ENCODE data around the gene RXRG.

DNA sequence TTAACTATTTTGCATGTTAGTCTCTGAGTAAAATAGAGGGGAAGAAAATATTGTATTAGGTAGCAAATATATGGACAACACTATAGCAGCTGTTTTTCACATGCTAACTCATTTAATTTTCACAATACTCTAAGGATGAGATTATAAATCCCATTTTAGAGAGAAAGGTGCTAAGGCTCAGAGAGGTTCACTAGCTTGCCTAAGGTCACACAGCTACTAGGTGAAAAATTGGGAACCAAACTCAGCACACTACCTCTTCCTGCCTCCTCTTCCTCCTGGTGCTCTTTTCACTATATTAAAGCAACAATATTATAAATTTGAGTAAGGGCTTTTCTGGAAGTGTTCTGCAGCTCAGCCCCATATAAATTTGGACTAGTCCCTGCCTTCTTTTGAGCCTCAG, 2.3 kb downstream of the RXRG start:
- TF ChIP-seq SP2 (IDR thresholded peaks at IDR 0.05; ENCODE audit: low read length) (no peak), RAD21 (IDR thresholded peaks at IDR 0.05 in 1 of 2, conservative IDR thresholded peaks at IDR 0.05 in 1 of 2; ENCODE audit: low read depth in 2 of 2, low read length in 2 of 2) (no peak), JUN (IDR thresholded peaks at IDR 0.05; ENCODE audit: low read depth, low read length) (no peak), EP300 (IDR thresholded peaks at IDR 0.05; ENCODE audit: borderline replicate concordance in 1 of 2, low read depth in 2 of 2, low read length in 2 of 2) (no peak), MAFK (IDR thresholded peaks at IDR 0.05; ENCODE audit: low read depth, low read length) (no peak), CHD2 (IDR thresholded peaks at IDR 0.05; ENCODE audit: low read length) (no peak), EZH2 (IDR thresholded peaks at IDR 0.05; ENCODE audit: low read depth, low read length, severe bottlenecking) (no peak), POLR2A (IDR thresholded peaks at IDR 0.05; ENCODE audit: control extremely low read depth in 1 of 2, low read depth in 2 of 2, low read length in 2 of 2) (no peak), HDAC2 (IDR thresholded peaks at IDR 0.05; ENCODE audit: borderline replicate concordance in 1 of 2, low read depth in 2 of 2, low read length in 2 of 2) (no peak), JUND (IDR thresholded peaks at IDR 0.05; ENCODE audit: low read length) (no peak), CREB1 (IDR thresholded peaks at IDR 0.05) (no peak)
- TF ChIP-seq, protein P1, sequence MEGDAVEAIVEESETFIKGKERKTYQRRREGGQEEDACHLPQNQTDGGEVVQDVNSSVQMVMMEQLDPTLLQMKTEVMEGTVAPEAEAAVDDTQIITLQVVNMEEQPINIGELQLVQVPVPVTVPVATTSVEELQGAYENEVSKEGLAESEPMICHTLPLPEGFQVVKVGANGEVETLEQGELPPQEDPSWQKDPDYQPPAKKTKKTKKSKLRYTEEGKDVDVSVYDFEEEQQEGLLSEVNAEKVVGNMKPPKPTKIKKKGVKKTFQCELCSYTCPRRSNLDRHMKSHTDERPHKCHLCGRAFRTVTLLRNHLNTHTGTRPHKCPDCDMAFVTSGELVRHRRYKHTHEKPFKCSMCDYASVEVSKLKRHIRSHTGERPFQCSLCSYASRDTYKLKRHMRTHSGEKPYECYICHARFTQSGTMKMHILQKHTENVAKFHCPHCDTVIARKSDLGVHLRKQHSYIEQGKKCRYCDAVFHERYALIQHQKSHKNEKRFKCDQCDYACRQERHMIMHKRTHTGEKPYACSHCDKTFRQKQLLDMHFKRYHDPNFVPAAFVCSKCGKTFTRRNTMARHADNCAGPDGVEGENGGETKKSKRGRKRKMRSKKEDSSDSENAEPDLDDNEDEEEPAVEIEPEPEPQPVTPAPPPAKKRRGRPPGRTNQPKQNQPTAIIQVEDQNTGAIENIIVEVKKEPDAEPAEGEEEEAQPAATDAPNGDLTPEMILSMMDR (IDR thresholded peaks at IDR 0.05; ENCODE audit: control extremely low read depth in 1 of 3, insufficient read depth in 1 of 3, low read depth in 1 of 3, low read length in 3 of 3) = no peak
- TF ChIP-seq, protein P2, sequence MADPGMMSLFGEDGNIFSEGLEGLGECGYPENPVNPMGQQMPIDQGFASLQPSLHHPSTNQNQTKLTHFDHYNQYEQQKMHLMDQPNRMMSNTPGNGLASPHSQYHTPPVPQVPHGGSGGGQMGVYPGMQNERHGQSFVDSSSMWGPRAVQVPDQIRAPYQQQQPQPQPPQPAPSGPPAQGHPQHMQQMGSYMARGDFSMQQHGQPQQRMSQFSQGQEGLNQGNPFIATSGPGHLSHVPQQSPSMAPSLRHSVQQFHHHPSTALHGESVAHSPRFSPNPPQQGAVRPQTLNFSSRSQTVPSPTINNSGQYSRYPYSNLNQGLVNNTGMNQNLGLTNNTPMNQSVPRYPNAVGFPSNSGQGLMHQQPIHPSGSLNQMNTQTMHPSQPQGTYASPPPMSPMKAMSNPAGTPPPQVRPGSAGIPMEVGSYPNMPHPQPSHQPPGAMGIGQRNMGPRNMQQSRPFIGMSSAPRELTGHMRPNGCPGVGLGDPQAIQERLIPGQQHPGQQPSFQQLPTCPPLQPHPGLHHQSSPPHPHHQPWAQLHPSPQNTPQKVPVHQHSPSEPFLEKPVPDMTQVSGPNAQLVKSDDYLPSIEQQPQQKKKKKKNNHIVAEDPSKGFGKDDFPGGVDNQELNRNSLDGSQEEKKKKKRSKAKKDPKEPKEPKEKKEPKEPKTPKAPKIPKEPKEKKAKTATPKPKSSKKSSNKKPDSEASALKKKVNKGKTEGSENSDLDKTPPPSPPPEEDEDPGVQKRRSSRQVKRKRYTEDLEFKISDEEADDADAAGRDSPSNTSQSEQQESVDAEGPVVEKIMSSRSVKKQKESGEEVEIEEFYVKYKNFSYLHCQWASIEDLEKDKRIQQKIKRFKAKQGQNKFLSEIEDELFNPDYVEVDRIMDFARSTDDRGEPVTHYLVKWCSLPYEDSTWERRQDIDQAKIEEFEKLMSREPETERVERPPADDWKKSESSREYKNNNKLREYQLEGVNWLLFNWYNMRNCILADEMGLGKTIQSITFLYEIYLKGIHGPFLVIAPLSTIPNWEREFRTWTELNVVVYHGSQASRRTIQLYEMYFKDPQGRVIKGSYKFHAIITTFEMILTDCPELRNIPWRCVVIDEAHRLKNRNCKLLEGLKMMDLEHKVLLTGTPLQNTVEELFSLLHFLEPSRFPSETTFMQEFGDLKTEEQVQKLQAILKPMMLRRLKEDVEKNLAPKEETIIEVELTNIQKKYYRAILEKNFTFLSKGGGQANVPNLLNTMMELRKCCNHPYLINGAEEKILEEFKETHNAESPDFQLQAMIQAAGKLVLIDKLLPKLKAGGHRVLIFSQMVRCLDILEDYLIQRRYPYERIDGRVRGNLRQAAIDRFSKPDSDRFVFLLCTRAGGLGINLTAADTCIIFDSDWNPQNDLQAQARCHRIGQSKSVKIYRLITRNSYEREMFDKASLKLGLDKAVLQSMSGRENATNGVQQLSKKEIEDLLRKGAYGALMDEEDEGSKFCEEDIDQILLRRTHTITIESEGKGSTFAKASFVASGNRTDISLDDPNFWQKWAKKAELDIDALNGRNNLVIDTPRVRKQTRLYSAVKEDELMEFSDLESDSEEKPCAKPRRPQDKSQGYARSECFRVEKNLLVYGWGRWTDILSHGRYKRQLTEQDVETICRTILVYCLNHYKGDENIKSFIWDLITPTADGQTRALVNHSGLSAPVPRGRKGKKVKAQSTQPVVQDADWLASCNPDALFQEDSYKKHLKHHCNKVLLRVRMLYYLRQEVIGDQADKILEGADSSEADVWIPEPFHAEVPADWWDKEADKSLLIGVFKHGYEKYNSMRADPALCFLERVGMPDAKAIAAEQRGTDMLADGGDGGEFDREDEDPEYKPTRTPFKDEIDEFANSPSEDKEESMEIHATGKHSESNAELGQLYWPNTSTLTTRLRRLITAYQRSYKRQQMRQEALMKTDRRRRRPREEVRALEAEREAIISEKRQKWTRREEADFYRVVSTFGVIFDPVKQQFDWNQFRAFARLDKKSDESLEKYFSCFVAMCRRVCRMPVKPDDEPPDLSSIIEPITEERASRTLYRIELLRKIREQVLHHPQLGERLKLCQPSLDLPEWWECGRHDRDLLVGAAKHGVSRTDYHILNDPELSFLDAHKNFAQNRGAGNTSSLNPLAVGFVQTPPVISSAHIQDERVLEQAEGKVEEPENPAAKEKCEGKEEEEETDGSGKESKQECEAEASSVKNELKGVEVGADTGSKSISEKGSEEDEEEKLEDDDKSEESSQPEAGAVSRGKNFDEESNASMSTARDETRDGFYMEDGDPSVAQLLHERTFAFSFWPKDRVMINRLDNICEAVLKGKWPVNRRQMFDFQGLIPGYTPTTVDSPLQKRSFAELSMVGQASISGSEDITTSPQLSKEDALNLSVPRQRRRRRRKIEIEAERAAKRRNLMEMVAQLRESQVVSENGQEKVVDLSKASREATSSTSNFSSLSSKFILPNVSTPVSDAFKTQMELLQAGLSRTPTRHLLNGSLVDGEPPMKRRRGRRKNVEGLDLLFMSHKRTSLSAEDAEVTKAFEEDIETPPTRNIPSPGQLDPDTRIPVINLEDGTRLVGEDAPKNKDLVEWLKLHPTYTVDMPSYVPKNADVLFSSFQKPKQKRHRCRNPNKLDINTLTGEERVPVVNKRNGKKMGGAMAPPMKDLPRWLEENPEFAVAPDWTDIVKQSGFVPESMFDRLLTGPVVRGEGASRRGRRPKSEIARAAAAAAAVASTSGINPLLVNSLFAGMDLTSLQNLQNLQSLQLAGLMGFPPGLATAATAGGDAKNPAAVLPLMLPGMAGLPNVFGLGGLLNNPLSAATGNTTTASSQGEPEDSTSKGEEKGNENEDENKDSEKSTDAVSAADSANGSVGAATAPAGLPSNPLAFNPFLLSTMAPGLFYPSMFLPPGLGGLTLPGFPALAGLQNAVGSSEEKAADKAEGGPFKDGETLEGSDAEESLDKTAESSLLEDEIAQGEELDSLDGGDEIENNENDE (IDR thresholded peaks at IDR 0.05; ENCODE audit: insufficient replicate concordance, low read length) = no peak
